GM21515 (cell line): ENCODE measurements around the gene MGAT5.
A peak's percentile ranks its signal among the peaks of the same experiment; 100 is the strongest.

Experiments
- ATAC-seq: cut with Tn5 transposase; IDR thresholded peaks from one replicate; pipeline ENCODE4 v1.9.1; 2021; ENCODE audit not compliant: unreplicated experiment

MGAT5 gene

DNA sequence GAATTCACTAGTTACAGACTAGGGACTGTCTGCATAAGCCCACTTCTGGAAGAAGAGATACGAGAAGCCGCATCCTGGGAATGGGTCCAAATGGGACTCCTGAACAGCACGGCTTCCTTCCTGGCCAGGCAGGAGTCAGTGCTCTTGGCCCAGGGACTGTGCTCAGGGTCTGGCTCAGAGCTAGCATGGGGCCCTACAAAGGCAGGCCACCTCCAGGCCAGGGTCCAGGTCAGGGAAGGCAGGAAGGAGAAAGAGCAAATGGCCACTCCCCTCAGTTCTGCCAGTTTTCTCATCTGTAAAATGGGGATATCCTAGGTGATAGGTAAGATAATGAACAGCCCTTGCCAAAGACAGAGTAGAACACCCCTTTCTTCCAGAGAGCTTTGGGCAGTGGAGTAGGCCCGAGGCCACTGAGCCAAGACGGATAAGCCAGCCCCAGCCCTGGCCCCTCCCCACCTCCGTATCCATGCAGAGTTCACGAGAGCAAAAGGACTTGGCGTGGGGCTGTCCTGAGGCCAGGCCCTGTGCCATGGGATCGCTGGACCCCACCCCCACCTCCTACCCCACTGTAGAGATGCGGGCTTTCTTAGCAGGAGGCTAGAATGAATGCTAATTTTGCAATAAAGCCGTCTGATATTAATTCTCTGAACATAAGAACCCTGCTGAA lies 190.1 kb downstream of the MGAT5 start:
- no peak for ATAC-seq

DNA sequence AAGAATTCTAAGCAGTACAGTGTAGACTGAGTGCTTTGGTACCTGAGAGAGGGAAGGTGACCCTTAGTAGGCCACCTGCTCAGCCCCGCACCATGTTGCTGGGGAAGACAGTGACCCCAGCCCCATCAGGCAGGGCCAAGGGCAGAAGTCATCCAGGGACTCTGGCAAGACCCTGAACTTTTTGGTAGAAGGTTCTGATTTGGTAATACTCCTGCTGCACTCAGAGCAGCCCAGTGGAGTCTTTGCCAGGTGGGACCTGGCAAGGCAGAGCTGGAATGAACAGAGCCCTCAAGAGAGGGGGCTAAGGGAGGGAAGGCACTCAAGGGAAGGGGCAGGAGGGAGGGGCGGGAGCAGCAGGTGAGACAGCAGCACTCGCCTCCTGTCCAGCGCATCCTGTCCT lies 191.2 kb downstream of the MGAT5 start:
- ATAC-seq = no peak

DNA sequence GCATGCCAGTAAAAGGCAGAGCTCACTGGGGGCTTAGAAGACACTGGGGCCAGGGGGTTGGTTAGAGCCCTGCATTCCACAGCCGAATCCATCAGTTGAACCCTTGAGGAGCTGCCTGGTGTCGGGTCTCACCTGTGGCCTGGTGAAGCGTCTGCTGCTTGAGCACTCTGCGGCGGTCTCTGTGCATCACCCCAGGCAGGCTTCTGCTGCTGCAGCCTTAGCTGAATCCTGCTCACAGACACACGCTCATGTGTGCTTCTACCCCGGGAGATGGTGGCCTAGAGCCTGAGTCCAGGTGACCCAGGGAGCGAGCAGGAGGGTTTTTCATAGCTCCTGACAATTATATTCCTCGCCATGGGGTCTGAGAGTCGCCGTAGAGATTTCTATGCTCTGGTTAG lies 192.1 kb downstream of the MGAT5 start:
- ATAC-seq = no peak

DNA sequence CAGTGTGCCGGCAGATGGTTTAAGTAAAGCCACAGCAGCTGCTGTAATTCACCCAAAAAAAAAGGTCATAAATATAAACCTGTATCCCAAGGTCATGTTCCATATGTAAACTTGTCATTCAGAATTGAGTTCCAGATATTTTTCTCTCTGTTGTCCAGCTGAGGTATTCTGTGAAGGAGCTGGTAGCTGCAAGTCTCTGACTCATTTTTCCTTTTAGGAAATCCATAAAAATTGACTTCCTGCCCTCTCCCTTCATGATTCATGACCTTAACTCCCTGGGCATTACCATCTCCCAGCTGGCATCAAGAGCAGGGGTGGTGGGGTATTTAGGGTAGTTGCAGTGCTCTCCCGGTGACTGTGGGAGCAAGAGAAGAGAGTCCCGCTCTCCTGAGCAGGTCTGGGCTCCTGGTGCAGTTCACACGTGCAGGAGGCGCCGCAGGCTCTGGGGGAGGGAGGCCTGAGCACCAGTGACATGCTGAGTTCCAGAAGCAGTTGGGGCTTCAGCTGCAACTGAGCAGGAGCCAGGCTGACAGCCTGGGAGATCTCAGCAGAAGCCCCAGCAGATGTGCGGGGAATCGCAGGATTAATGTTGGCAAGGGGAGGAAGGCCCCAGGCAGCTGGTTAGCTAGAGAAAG lies 192.6 kb downstream of the MGAT5 start:
- no peak for ATAC-seq

DNA sequence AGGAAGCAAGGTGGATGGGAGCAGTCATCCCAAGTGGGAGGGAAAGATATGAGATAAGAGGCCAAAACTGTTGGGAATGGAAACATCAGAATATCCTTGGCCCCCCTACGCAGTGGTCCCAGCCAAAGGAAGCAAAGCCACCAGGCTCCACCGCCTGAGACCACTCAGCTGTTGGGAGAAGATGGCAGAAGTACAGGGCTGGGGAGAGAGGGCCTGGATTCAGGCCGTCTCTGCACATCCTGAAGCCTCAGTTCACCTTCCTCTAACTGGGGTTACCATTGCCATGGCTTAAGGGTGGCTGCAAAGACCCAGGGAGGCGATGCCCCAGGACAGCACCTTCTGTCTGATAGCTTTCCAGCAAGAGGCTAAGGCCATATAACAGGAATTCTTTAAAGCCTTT lies 193.8 kb downstream of the MGAT5 start:
- ATAC-seq = no peak

DNA sequence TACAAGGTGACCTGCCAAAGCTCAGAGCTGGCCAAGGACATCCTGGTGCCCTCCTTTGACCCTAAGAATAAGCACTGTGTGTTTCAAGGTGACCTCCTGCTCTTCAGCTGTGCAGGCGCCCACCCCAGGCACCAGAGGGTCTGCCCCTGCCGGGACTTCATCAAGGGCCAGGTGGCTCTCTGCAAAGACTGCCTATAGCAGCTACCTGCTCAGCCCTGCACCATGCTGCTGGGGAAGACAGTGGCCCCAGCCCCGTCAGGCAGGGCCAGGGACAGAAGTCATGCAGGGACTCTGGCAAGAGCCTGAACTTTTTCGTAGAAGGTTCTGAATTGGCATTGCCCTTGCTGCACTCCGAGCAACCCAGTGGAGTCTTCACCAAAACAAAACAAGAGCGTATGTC lies 194.8 kb downstream of the MGAT5 start:
- no peak for ATAC-seq

DNA sequence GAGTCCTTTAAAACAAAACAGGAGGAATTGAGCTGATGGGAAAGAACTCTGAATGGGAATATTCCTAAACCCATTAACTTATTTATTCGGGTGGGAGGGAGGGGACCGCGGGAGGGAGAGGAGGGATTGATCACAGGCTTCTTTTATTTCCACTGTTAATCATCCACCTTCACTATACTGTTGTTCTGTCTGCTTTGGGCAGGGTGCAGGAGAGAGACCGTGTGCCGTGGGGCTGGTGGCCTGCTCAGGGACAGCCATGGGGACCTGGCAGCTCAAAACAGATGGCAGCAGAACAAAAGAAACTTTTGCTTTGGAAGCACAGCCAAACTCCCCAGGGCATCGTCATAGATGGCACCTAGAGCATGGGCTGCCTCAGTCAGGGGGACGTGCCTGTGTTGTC lies 195.3 kb downstream of the MGAT5 start:
- ATAC-seq = no peak

DNA sequence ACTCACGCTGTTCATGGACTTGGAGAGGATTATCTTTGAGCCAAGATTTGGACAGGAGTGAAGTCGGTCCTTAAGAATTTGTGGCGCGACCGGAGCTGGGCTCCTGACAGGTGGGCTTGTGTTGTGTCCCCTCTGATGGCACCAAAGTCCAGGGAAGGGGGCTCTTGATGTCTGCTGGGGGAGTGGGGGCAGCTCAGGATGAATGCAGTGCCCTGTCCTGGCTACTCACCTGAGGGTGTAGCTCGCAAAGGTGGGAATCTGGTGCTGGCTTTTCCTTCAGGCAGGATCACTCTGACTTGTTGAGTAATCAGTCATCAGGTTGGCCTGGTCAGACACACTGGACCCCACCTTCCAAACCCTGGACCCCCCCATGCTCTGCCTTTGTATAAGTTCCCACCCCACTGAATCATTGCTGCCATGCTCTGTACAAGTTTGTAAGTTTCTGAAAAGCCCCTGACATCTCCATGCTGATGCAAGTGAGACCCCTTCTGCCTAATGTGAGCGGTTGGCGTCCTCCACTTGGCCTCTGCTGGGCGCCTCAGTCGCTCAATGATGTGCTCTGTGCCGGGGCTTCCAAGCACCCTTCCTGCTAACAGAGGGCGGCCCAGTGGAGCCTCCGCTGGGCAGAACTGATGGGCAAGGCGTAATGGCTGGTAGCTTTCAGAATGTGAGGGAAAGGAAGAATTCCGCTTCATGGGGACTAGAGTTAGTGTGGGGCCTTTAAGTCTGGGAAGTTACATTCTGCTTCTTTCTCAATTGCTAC lies 196.1 kb downstream of the MGAT5 start:
- ATAC-seq = no peak

DNA sequence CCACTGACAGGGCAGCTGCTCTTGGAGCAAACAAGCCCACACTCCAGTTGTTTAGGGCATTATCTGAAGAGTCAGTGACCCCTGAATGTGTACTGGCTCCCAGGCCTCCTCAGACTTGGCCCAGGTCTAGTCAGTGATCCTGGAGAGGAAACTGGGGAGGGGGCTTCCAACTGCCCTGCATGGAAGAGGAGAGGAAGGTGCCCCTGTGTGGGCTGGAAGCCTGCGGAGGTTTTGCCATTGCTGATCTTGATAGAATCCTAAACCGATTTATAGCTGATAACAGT lies 197.4 kb downstream of the MGAT5 start:
- ATAC-seq = no peak

DNA sequence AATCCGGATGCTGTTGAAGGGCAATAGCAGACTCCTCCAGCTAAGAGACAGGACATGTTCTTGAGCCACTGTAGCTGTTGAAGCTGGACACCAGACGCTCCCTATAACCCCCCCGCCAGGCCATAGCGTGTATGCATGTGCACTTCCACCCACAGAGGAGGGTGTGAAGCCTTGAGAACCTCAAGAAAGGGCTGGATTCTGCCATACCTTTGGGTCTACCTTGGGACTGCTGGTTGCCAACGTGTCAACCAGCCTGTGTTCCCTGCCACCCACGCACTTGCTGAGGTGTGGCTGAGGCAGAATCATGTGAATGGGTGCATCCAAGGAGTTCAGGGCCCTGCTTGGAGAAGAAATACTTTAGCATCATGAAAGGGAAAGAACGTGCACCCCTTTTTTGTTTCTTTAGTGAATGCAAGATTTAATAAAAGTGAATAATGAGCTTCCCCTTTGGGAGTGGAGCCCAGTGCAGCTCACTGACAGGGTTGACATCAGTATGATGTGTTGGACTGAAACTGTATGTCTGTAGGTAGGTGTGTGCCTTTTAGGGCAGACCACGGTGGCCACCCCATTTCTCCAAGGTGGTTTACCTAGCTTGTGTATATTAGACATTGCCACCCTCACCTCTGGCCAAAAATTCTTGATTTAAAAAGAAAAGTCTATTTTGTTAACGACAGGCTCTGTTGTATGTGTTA lies 198.3 kb downstream of the MGAT5 start:
- no peak for ATAC-seq

DNA sequence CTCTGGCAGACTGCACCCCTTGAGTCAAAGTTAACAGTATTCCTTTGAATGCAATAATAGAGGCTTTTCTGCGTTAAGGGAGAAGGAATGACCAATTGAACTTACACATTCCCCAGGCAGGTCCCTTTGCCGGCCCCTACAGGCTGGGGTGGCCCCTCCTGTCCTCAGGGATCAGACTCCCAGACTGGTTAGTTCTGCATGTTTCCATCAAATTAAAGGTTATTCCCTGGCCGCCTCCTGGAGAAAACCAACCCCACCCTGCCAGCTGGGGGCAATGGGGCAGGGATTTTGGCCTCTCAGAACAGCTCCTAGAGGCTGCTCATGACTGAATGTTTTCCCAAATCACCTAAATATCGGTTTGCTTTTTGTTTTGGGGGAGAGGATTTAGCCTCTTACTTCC lies 199.6 kb downstream of the MGAT5 start:
- no peak for ATAC-seq

DNA sequence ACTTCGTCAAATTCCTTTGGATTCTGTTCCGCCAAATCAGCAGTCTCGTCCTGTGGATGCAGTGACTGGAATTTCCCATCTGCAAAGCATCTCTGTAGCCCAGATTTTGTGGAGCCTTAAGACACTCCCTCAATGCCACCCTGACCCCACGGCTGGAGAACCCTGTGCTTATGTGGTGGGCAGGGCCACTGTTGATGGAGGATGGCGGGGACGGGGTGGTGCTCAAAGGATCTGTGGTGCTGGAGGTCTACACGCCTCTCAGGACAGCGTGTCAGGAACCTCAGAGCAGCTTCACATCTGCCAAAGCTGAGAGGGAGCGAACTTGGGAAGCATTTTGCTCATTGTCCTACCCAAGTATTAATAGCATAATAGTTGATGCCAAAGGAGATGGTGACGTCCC lies 200.1 kb downstream of the MGAT5 start:
- ATAC-seq = no peak

DNA sequence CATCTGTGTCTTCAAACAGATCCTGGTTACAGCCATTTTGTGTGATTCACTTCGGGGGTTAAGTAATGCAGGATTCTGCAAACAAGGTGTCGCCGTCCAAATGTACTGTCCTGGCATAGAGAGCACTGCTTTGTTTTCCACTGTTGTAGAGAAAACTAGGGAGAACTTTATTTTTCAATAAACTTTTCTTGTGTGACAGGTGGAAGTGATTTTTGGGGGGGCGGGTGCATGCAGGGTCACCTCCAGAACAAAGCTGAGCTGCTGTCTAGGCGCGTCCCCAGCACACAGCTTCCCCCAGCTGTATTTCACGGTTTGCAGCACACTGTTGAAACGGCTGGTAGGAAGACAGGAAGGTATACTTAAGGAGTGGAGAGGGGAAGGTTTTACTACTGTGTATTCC lies 200.6 kb downstream of the MGAT5 start:
- no peak for ATAC-seq

DNA sequence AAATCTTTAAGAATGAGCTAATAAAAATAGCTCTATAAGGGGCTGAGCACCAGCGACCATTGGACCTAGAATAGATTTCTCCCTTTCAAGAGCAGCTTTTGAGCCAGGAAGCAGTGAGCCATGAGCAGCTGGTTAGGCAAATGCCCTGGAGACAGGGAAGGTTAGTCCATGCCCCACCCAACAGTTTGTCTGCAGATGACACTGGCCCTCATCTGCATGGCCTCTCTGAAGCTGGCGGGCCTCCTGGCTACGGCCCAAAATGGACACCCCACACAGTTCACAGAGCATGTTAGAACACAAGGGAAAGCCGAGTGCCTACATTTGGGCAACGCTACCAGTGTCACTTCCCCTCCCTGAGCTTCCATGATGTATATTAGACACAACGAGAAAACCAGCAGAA lies 201.1 kb downstream of the MGAT5 start:
- ATAC-seq = no peak

DNA sequence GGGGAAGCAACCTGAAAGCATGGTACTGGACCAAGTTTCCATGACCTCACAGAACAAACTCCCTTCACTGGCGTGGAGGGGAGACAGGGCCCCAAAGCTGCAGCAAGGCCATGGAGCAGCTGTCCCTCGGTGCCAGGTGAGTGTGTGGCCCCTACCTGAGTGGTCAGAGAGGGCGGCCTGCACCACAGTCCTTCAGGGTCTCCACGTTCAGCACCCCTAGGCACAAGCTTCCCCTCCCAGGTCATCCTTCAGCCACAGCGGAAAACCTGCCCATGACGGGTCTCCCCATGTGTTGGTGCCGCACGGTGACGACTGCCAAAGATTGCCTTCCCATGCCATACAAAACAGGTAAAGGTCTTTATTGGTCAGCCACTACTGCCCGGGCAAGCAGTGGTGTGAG lies 201.6 kb downstream of the MGAT5 start:
- no peak for ATAC-seq

DNA sequence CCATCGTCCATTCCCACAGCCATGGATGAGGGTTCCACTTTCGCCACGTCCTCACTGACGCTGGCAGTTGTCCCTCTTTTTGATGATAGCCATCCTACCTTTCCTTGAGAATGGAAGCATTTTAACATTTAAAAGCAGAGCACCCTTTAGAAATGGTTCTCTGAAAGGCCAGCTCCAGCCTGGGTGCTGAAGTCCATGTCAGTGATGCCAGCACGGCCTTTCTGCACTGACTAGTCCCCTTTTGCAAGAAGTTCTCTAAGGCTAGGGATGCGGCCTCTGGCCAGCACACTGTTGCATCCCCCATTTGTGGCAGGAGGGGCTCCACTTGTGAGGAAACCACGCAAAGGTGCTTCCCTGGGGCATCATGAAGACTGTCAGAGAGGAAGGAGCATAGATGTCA lies 203.5 kb downstream of the MGAT5 start:
- ATAC-seq = no peak

DNA sequence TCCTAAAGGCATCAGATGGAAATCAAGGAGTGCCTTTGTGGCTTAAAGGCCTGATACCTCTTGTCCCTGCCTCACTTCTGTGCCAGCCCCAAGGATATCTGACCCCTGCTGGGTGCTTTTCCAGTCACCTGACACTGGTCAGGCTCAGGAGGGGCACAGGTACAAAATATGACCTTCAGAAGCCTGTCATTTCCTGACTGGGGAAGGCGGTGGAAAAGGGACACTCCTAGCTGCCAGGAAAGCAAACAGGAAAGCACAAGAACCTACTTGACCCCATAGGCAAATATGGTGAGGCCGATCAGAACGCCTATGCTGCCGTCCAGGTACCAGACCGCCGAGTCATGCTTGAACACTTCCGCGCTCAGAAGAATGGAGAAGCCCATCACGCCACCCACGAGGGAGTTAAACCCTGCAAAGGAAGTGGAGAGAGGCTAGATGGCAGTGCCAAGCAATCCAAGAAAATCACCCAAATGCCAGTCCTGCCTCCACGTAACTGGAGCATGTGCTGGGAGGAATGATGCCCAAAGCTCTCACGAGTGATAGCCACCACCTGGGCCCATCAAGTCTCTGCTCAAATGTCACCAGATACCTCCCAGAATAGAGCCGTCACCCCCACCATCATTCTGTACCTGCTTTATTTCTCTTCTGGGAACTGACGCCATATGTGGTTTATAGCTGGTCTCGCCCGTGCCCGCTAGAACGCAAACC lies 204.0 kb downstream of the MGAT5 start:
- ATAC-seq = no peak

DNA sequence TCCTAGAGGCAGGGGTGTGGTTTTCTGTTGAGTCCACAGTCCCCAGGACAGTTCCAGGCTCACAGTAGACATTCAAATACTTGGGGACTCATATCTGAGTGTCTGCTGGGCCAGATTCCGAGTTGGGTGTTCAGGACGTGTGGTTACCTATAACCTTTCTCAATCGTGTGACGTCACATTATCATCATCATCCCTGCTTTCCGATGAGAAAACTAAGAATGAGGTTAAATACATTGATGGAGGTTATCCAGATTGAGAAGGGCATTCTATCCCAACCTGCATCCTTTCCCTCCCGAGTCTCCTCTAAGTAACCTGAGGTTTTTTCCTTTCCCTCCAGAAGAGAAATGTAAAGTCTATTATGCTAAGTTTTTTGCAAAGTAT lies 204.6 kb downstream of the MGAT5 start:
- ATAC-seq = no peak

DNA sequence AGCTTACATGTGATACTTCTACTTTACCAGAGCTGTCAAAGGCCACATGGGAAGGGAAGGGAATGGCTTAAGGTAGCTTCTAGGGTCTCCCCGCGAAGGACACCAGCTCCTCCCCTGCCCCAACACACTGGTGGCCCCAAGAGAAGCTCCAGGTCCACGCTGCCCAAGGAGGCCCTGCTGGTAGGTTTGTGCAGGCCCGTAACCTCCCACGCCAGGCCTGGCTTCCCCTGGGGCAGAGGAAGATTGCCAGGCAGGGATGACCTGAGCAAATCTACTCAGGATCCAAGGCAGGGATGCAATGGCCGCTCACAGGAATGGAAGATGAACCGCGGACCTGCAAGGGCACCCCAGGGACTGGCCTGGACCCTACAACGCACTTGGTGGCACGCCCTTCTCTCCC lies 205.1 kb downstream of the MGAT5 start:
- no peak for ATAC-seq

DNA sequence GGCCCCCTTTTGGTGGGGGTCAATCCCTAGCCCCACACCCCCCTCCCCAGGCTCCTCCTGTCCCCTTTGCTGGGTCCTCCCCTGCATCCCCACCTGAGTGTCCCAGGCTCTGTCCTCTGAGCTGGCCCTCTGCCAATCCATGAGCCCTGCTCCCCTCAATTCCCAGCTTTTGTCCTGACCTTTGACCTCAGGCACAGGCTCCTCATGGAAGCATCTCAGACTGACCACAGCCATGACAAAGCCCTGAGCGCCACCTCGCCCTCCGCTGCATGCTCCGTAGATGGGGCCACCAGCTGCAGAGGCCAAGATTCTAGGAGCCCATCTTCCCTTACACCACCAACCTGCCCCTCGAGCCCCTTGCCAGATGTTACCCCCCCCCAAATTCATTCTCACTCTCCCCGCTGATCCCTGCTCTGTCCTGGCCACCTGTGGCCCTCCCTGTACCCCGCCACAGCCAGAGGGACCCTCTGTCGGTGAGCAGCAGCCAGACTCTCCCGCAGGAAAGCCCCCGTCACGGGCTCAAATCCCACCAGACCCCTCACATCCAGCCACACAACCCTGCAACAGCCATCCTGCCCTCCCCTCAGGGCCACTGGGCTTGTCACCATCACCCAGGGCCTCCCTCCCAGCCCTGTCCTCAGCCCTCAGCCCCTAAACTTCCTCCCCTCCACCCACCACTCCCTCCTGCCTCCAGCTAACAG lies 206.0 kb downstream of the MGAT5 start:
- no peak for ATAC-seq

DNA sequence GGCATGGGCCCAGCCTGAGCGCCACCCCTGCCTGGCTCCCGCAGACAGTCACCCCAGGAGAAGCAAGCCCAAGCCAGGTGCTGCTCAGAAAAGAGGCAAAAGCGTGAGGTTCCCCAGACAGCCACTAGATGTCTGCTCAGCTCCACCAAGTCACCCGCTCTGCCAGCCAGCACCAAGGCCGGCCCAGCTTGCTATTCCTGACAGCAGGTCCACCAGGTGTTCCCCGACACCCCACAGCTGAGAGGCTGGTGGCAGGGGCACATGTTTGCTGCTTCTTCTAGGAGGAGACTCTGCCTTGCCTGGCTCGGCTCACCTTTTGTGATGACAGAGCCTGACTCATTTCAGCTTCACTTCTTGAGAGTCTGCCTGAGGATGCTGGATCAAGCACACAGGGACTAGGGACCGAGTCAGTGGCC lies 206.7 kb downstream of the MGAT5 start:
- peak; percentile 80 for ATAC-seq
